Astrocyte of the cerebellum (primary cell): ENCODE results near the gene EIF4EBP2.

Experiments used
- DNase-seq: peaks from one replicate; pipeline ENCODE4 v3.0.0-alpha.2; 2011; ENCODE audit warnings: low read depth
- H3K4me3 ChIP-seq: 2 replicates; pipeline ENCODE4 v1.5.1; 2011; ENCODE audit warnings: mild to moderate bottlenecking, low read depth, low read length, moderate library complexity
- in situ Hi-C: cut with HindIII; loops from 2 replicates; pipeline ENCODE4 v1.10.0; 2017; ENCODE audit warnings: low sequenced_read_pairs
- TF ChIP-seq, protein P1 (sequence below): IDR thresholded peaks from 2 replicates; pipeline ENCODE4 v1.5.1; 2012; ENCODE audit warnings: low read length, low read depth, moderate library complexity, mild to moderate bottlenecking; ENCODE audit errors: missing control alignments

EIF4EBP2 gene, protein sequence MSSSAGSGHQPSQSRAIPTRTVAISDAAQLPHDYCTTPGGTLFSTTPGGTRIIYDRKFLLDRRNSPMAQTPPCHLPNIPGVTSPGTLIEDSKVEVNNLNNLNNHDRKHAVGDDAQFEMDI

DNA sequence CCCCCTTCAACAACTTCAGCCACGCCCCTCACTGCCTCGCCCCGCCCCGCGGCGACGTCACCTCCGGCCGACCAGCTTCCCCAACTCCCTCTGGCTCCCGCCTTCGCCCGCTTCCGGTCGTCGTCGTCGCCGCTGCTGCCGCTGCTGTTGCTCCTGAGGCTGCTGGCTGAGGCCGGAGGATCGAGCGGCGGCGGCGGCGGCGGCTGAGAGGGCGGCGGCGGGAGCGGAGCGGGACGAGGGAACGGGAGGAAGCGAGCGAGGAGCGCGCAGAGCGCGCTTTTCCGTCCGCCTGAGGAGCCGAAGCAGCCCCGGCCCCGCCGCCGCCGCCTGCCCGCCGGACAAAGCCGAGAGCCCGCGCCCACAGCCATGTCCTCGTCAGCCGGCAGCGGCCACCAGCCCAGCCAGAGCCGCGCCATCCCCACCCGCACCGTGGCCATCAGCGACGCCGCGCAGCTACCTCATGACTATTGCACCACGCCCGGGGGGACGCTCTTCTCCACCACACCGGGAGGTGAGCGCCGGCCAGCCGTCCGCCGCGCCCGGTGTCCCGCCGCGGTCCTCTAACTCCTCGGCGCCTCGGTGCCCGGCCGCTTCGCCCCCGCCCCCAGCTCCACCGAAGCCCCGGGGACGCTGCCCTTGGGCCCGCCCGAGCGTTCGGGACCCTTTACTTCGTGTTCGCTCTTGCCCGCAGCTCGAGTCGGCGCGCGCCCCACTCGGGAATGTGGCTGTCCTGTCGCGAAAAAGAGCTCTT lies at the start of gene EIF4EBP2:
TSS of gene EIF4EBP2 (plus strand) at position 110 of the 751 bp plus-strand sequence. CDS start at position 367, 257 bp downstream.
- TF ChIP-seq, protein P1, sequence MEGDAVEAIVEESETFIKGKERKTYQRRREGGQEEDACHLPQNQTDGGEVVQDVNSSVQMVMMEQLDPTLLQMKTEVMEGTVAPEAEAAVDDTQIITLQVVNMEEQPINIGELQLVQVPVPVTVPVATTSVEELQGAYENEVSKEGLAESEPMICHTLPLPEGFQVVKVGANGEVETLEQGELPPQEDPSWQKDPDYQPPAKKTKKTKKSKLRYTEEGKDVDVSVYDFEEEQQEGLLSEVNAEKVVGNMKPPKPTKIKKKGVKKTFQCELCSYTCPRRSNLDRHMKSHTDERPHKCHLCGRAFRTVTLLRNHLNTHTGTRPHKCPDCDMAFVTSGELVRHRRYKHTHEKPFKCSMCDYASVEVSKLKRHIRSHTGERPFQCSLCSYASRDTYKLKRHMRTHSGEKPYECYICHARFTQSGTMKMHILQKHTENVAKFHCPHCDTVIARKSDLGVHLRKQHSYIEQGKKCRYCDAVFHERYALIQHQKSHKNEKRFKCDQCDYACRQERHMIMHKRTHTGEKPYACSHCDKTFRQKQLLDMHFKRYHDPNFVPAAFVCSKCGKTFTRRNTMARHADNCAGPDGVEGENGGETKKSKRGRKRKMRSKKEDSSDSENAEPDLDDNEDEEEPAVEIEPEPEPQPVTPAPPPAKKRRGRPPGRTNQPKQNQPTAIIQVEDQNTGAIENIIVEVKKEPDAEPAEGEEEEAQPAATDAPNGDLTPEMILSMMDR, result no peak
- DNase-seq, result peak; percentile 91
- peak within 1 kb of the TSS; percentile 93 for H3K4me3 ChIP-seq
- in situ Hi-C loops, result no loop called here

DNA sequence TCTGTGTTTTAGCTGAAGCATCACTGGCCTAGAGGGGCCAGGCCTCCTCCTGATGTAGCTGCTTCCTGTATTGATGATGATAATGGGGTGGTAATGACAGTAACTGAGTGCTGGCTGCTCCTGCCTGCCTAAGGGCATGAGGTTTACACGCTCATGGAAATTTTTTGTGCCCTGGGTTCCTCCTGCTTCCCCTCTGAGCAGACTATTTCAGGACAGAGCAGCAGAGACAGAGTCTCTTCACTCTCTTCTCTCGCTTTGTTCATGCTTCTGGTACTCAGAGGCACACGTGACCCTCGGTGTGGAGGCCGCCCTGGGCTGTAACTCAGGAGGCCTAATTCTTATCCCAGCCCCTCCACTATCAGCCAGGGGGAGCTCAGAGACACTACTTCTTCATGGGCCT lies 49.4 kb upstream of the EIF4EBP2 start:
- in situ Hi-C loops, result loop anchor here (5.0 kb wide), 1 partner anchor 112 kb away; no protein-coding TSS in a partner anchor
- no peak overlapping the region for H3K4me3 ChIP-seq
- TF ChIP-seq, protein P1, result no peak
- no peak for DNase-seq

DNA sequence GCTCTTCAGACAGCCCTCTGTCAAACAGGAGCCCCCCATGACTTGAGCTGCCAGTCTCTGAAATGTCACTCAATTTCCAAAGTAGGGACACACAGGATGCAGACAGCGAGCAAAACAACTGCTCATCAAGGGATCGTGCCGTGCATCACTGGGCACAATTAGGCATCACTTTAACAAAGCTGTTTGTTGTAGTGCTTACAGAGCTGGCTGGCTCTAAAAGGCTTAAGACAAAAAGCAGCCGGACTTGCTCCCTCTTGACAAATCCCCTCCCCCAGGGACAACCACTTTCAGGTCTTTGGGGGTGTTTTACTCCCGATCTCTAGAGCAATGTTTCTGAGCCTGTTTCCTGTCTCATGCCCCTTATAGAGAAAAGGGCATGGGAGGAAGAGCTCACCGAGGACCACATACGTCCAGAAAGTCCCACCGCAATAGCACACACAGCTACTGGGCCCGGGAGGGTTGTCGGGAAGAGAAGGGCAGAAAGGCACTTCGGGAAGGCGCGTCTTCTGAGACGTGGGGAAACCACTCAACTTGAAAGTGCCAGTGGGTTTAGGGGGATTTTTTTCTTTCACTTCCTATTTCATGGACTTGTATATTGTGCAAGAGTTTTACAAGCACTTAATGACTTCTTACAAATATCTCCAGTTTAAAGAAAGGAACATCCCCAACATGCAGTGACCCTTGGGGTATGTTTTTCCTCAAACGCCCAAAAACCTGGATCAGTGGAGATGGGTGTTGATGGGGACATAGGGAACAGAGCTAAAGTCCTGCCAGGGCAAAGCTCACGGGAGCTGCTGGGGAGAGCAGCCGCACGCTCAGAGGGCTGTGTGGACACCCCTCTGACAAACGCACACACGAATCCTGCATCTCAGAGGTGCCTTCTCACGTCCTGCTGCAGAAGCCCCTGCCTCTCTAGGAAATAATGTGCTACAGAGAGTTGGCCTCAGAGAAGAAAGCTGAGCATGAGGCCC lies 48.6 kb upstream of the EIF4EBP2 start:
- TF ChIP-seq, protein P1, result no peak
- in situ Hi-C loops, result no loop called here
- no peak overlapping the region for H3K4me3 ChIP-seq
- DNase-seq, result no peak

DNA sequence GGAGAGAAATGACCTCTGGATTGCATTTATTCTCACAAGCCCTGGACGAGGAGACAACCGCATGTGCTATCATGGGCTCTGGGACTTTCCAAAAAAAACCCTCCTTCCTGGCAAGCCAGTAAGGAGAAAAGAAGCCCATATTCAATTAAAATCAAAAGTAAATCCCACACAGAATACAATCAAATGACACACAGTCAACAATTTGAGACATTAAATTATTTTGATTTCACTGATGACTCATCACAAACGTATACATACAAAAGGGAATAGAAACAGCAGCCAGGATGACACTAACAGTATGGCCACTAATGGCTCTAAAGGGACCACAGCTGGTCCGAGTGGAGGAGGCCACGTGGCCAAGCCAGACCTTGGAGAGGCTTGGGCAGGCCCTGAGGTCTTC lies 46.4 kb upstream of the EIF4EBP2 start:
- TF ChIP-seq, protein P1, result no peak
- in situ Hi-C loops, result no loop called here
- DNase-seq, result no peak
- H3K4me3 ChIP-seq, result no peak overlapping the region

DNA sequence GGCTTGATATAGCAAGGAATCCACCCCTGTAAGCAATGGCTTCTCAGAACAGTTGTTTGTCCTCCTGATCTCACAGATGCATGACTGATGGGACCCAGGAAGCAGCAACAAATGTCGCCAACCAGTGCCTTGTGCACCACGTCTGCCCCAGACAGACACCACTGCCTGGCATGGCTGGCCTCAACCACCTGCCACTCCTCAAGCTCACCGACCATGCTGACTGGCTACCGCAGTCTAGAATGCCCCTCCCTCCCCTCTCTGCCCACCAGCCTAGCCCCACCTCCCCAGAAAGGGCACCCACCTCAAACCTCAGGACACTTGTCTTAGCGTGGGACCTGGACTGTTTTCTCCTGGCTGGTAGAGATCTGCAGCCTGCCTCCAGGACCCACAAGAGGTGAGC lies 45.5 kb upstream of the EIF4EBP2 start:
- H3K4me3 ChIP-seq, result no peak overlapping the region
- DNase-seq, result no peak
- TF ChIP-seq, protein P1, result no peak
- in situ Hi-C loops, result no loop called here

DNA sequence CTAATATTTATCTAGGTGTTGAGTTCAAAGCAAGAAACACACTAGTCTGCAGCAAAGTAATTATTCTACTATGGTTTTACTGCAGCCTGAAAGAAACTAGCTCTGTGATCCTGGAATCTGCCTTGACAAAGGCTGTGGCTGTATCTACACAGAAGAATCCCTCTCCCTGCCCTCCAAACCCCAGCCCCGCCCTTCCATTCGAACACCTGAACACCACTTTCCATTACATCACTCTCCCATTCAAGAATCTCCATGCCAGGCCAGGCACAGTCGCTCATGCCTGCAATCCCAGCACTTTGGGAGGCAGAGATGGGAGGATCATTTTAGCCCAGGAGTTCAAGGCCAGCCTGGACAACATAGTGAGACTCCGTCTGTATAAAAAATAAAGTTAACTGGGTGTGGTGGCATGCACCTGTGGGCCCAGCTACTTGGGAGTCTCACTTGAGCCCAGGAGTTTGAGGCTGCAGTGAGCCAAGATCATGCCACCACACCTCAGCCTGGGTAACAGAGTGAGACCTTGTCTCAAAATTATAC lies 44.9 kb upstream of the EIF4EBP2 start:
- H3K4me3 ChIP-seq, result no peak overlapping the region
- in situ Hi-C loops, result no loop called here
- TF ChIP-seq, protein P1, result no peak
- DNase-seq, result no peak
